Prostate gland (tissue), 2 donors: ENCODE results near the gene ULK4. TPM values are rescaled to one million over a fixed set of nuclear protein-coding genes. Genes with fewer than 3 reads are reported as not detected.

Experiments
- DNase-seq: peaks from one replicate; pipeline ENCODE4 v3.0.0-alpha.2; 2019; ENCODE audit warnings: low spot score
- H3K27ac ChIP-seq, 2 donors: fragments of 200-600 bp; sonication (generic); 2 replicates each; pipeline ENCODE4 v1.5.1; 2017 to 2019
- H3K27me3 ChIP-seq: fragments of 200-600 bp; sonication (generic); replicated peaks from 2 replicates; pipeline ENCODE4 v1.5.1; 2019; ENCODE audit not compliant: insufficient read depth
- H3K36me3 ChIP-seq, 2 donors: fragments of 200-600 bp; sonication (generic); 1 replicate in 1 of 2; 2 replicates in 1 of 2; pipeline versions ENCODE4 v1.5.1 to v1.8.1; 2017 to 2019
- H3K4me1 ChIP-seq: fragments of 200-600 bp; sonication (generic); replicated peaks from 2 replicates; pipeline ENCODE4 v1.5.1; 2019
- H3K4me3 ChIP-seq, 2 donors: fragments of 200-600 bp; sonication (generic); 2 replicates each; pipeline ENCODE4 v1.5.1; 2017 to 2019
- H3K9me3 ChIP-seq: fragments of 200-600 bp; sonication (generic); 2 replicates; pipeline ENCODE4 v1.5.1; 2017
- POLR2A ChIP-seq: fragments of 450-650 bp; IDR thresholded peaks from one replicate; pipeline ENCODE4 v1.6.1; 2016; ENCODE audit warnings: antibody characterized with exemption, mild to moderate bottlenecking
- POLR2AphosphoS5 ChIP-seq: sonication (generic); formaldehyde crosslinking; IDR thresholded peaks from one replicate; pipeline ENCODE4 v1.6.1; 2017; ENCODE audit warnings: antibody characterized with exemption
- WGBS: methylation state at CpG from one replicate; pipeline ENCODE4 v1.1.5; 2018; 5-methylcytosine and 5-hydroxymethylcytosine counted together
- intact Hi-C: fragments of 100-400 bp; cut with DNase I; formaldehyde crosslinking; loops from one replicate; pipeline ENCODE4 v1.14.2; 2022
- total RNA-seq, 2 donors: library from RNA; depleted of rRNA; stranded (reverse); fragments of >200 nt; gene quantifications; one replicate each; pipeline ENCODE4 v1.1.0, GENCODE V29; 2016
- TF ChIP-seq, protein P1 (sequence below), 4 experiments: fragments of 200-600 bp in 2 of 4; fragments of 450-650 bp in 2 of 4; sonication (generic) in 2 of 4; IDR thresholded peaks; 1 replicate in 3 of 4; 2 replicates in 1 of 4; pipeline ENCODE4 v1.5.1; 2016 to 2019; ENCODE audit warnings: antibody characterized with exemption in 4 of 4, mild to moderate bottlenecking in 2 of 4, moderate library complexity in 2 of 4

Gene ULK4
- total RNA-seq, 2 donors from 2014 or later = 23.1 to 33.7 TPM

DNA sequence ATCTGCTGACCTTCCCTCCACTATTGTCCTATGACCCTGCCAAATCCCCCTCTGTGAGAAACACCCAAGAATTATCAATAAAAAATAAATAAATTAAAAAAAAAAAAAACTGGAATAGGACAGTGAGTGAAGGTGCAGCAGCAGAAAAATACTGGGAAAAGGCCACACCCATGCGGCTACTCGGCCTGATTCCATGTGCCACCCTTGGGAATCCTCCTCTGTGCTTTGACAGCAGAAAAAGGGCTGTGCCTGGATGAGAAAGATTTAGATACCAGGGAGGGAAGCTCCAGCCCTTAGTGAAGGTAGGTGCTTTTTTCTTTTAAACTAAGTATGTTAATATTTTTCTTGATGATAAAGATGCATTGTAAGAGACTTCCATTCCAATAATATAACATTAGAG lies 654.8 kb downstream of the ULK4 start:
- intact Hi-C loops = no loop called here
- no peak for DNase-seq
- Histone ChIP-seq H3K9me3 (no peaks in the 10 kb centered on the region), H3K27ac (no peak overlapping the region), H3K36me3 (no peaks in the 10 kb centered on the region), H3K27me3 (no peaks in the 10 kb centered on the region), H3K4me3 (no peak overlapping the region), H3K4me1 (no peaks in the 10 kb centered on the region)
- 87% methylated on average over 2 of the region's 2 CpGs for WGBS
- no peak for TF ChIP-seq POLR2A
- TF ChIP-seq, protein P1, sequence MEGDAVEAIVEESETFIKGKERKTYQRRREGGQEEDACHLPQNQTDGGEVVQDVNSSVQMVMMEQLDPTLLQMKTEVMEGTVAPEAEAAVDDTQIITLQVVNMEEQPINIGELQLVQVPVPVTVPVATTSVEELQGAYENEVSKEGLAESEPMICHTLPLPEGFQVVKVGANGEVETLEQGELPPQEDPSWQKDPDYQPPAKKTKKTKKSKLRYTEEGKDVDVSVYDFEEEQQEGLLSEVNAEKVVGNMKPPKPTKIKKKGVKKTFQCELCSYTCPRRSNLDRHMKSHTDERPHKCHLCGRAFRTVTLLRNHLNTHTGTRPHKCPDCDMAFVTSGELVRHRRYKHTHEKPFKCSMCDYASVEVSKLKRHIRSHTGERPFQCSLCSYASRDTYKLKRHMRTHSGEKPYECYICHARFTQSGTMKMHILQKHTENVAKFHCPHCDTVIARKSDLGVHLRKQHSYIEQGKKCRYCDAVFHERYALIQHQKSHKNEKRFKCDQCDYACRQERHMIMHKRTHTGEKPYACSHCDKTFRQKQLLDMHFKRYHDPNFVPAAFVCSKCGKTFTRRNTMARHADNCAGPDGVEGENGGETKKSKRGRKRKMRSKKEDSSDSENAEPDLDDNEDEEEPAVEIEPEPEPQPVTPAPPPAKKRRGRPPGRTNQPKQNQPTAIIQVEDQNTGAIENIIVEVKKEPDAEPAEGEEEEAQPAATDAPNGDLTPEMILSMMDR (IDR thresholded peaks at IDR 0.05) = no peak
- no peak for TF ChIP-seq POLR2AphosphoS5

- intact Hi-C loops = no loop called here
- WGBS = 39% methylated on average over 2 of the region's 2 CpGs
Observed at GRCh38 chr3:41304593-41304992, 657.3 kb downstream of the ULK4 start.

GRCh38 chr3:41302295-41302694 lies 659.6 kb downstream of the ULK4 start:
- Histone ChIP-seq H3K4me1 (no peaks in the 10 kb centered on the region), H3K27ac (no peak overlapping the region), H3K9me3 (no peaks in the 10 kb centered on the region), H3K4me3 (no peak overlapping the region), H3K27me3 (no peaks in the 10 kb centered on the region), H3K36me3 (no peaks in the 10 kb centered on the region)
- intact Hi-C loops = no loop called here
- WGBS = 69% methylated on average over 4 of the region's 4 CpGs
- DNase-seq = no peak
- TF ChIP-seq POLR2AphosphoS5 = no peak
- TF ChIP-seq, protein P1 (IDR thresholded peaks at IDR 0.05) = no peak
- TF ChIP-seq POLR2A = no peak

More at GRCh38 chr3:41304593-41304992, 657.3 kb downstream of the ULK4 start:
- Histone ChIP-seq H3K27me3 (no peaks in the 10 kb centered on the region), H3K27ac (no peak overlapping the region), H3K4me3 (no peak overlapping the region), H3K36me3 (no peaks in the 10 kb centered on the region), H3K4me1 (no peaks in the 10 kb centered on the region), H3K9me3 (no peaks in the 10 kb centered on the region)
- TF ChIP-seq POLR2AphosphoS5 (no peak), POLR2A (no peak)
- TF ChIP-seq, protein P1 (IDR thresholded peaks at IDR 0.05) = no peak
- DNase-seq = peak; percentile 17

DNA sequence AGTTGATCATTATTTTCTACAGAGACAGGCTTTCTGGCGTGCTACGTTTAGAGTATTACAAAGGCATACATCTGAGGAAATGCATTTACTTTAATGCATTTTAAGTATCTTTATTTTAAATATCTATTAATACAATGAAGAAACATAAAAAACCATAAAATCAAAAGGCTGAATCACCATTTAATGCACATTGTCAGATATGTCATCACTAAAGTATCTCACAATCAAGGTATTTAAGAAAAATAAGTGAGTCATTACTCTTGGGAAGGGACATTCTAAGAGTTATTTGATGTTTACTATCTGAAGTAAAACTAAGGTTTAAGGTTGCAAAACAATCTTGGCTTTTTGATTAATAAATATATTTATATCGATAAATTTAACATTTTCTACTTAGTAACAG lies 660.4 kb downstream of the ULK4 start:
- Histone ChIP-seq H3K4me3 (no peak overlapping the region), H3K36me3 (no peaks in the 10 kb centered on the region), H3K27ac (no peak overlapping the region), H3K4me1 (no peaks in the 10 kb centered on the region), H3K9me3 (no peaks in the 10 kb centered on the region), H3K27me3 (no peaks in the 10 kb centered on the region)
- intact Hi-C loops = no loop called here
- TF ChIP-seq POLR2AphosphoS5 (no peak), POLR2A (no peak)
- TF ChIP-seq, protein P1 (IDR thresholded peaks at IDR 0.05) = no peak
- WGBS = 96% methylated on average over 3 of the region's 3 CpGs
- DNase-seq = no peak

GRCh38 chr3:41299036-41299435 lies 662.9 kb downstream of the ULK4 start:
- WGBS = 91% methylated on average over 3 of the region's 3 CpGs
- Histone ChIP-seq H3K27ac (no peak overlapping the region), H3K36me3 (no peaks in the 10 kb centered on the region), H3K9me3 (no peaks in the 10 kb centered on the region), H3K27me3 (no peaks in the 10 kb centered on the region), H3K4me3 (no peak overlapping the region), H3K4me1 (no peaks in the 10 kb centered on the region)
- intact Hi-C loops = no loop called here
- TF ChIP-seq POLR2AphosphoS5 = no peak
- no peak for TF ChIP-seq POLR2A
- TF ChIP-seq, protein P1 (IDR thresholded peaks at IDR 0.05) = no peak
- DNase-seq = no peak
